PC-3 (cell line): ENCODE results near the gene LSM11. TPM values are rescaled to one million over a fixed set of nuclear protein-coding genes. Genes with fewer than 3 reads are reported as not detected.

Source experiments
- ATAC-seq: fragments of 200-7000 bp; cut with Tn5 transposase; 2 replicates; pipeline ENCODE4 v1.9.1; 2020; ENCODE audit warnings: mild to moderate bottlenecking, moderate library complexity
- BruUV-seq: library from RNA; stranded (reverse); fragments of 400-500 nt; replicated peaks from 2 replicates; lab custom pipeline; 2021; lab: Mats Ljungman, UMichigan
- CTCF ChIA-PET: fragments of 300-600 bp; sonication (Branson Sonifier 250); formaldehyde crosslinking; loops from one replicate; lab custom pipeline; 2022; ENCODE audit warnings: antibody characterized with exemption; lab: Charles Lee
- POLR2A ChIA-PET: fragments of 300-600 bp; sonication (Branson Sonifier 250); formaldehyde crosslinking; loops from one replicate; lab custom pipeline; 2022; ENCODE audit warnings: antibody characterized with exemption; ENCODE audit not compliant: unreplicated experiment; lab: Charles Lee
- DNase-seq: peaks from one replicate; pipeline ENCODE4 v3.0.0-alpha.2; 2015
- H2AFZ ChIP-seq: fragments of 300-600 bp; sonication (generic); 2 replicates; pipeline ENCODE4 v1.6.0; 2016; ENCODE audit warnings: antibody characterized with exemption, low read length
- H3F3A ChIP-seq: fragments of 300-600 bp; sonication (generic); one replicate; pipeline ENCODE4 v1.6.0; 2017; ENCODE audit warnings: antibody characterized with exemption, low read length, control low read depth, mild to moderate bottlenecking; ENCODE audit not compliant: unreplicated experiment
- H3K27ac ChIP-seq: fragments of 300-600 bp; sonication (generic); 2 replicates; pipeline ENCODE4 v1.5.1; 2016; ENCODE audit warnings: mild to moderate bottlenecking, low read length
- H3K27me3 ChIP-seq: fragments of 300-600 bp; sonication (generic); 2 replicates; pipeline ENCODE4 v1.6.1; 2016; ENCODE audit warnings: low read length, mixed read lengths
- H3K36me3 ChIP-seq: fragments of 300-600 bp; sonication (generic); 2 replicates; pipeline ENCODE4 v1.6.1; 2016; ENCODE audit warnings: low read depth, mixed run types, low read length, mixed read lengths
- H3K4me1 ChIP-seq: fragments of 300-600 bp; sonication (generic); 2 replicates; pipeline ENCODE4 v1.5.1; 2016; ENCODE audit warnings: low read length; ENCODE audit not compliant: insufficient read depth
- H3K4me2 ChIP-seq: fragments of 300-600 bp; sonication (generic); 2 replicates; pipeline ENCODE4 v1.6.0; 2016; ENCODE audit warnings: low read length
- H3K4me3 ChIP-seq: fragments of 300-600 bp; sonication (generic); 2 replicates; pipeline ENCODE4 v1.5.1; 2016; ENCODE audit warnings: mild to moderate bottlenecking, low read length, mixed read lengths
- H3K79me2 ChIP-seq: fragments of 300-600 bp; sonication (generic); 2 replicates; pipeline ENCODE4 v1.6.1; 2017; ENCODE audit warnings: low read length, mixed read lengths
- H3K9ac ChIP-seq: fragments of 300-600 bp; sonication (generic); 2 replicates; pipeline ENCODE4 v1.6.0; 2016; ENCODE audit warnings: mild to moderate bottlenecking, low read length
- H3K9me2 ChIP-seq: fragments of 300-600 bp; sonication (generic); replicated peaks from 2 replicates; pipeline ENCODE4 v1.6.1; 2016; ENCODE audit warnings: mixed run types, low read length, mixed read lengths
- H3K9me3 ChIP-seq: fragments of 300-600 bp; sonication (generic); 2 replicates; pipeline ENCODE4 v1.6.1; 2016; ENCODE audit warnings: low read length, mixed read lengths
- H4K20me1 ChIP-seq: fragments of 300-600 bp; sonication (generic); 2 replicates; pipeline ENCODE4 v1.6.1; 2016; ENCODE audit warnings: low read length, mixed read lengths
- CTCF ChIP-seq: fragments of 300-600 bp; sonication (generic); conservative IDR thresholded peaks from 2 replicates; pipeline ENCODE4 v1.5.1; 2017; ENCODE audit warnings: antibody characterized with exemption, low read depth, mild to moderate bottlenecking, low read length
- EZH2 ChIP-seq: fragments of 300-600 bp; sonication (generic); IDR thresholded peaks from one replicate; pipeline ENCODE4 v1.6.1; 2017; ENCODE audit warnings: antibody characterized with exemption, mild to moderate bottlenecking, low read length; ENCODE audit not compliant: unreplicated experiment
- EZH2phosphoT487 ChIP-seq: fragments of 300-600 bp; sonication (generic); IDR thresholded peaks from 2 replicates; pipeline ENCODE4 v1.6.1; 2018; ENCODE audit warnings: mild to moderate bottlenecking, antibody characterized with exemption, low read length, borderline replicate concordance
- intact Hi-C: fragments of 100-400 bp; cut with micrococcal nuclease; formaldehyde crosslinking; loops from 2 replicates; pipeline ENCODE4 v1.9.0; 2023
- total RNA-seq: library from RNA; depleted of rRNA; stranded (reverse); fragments of >200 nt; gene quantifications from 2 replicates; pipeline ENCODE4 v1.2.3, GENCODE V29; 2014

Gene LSM11
- total RNA-seq, 1 experiment from 2014 or later: 5.0 TPM

- no peaks in the 10 kb centered on the region for H3F3A ChIP-seq
- H3K27ac ChIP-seq: no peak overlapping the region
- peak overlapping the region; percentile 95 for H3K4me2 ChIP-seq
- peak; percentile 13 for ATAC-seq
- H3K27me3 ChIP-seq: no peaks in the 10 kb centered on the region
- H3K4me3 ChIP-seq: peak overlapping the region; percentile 89
- H3K9me2 ChIP-seq: no peaks in the 10 kb centered on the region
- BruUV-seq: TSS peak; percentile 17
- CTCF ChIA-PET: interaction anchor here (0.5 to 2.4 kb wide), 5 partner anchors 26 to 416 kb away, joined by 3 to 16 read pairs (median 4); no protein-coding TSS in a partner anchor
- no peaks in the 10 kb centered on the region for H3K9me3 ChIP-seq
- H3K9ac ChIP-seq: peak overlapping the region; percentile 83
- peaks cover 37% of the 10 kb centered on the region for H3K4me1 ChIP-seq
- H2AFZ ChIP-seq: peak overlapping the region; percentile 90
- peaks cover 50% of the 10 kb centered on the region for H3K79me2 ChIP-seq
- POLR2A ChIA-PET: no interaction called here
- DNase-seq: peak; percentile 37
- H3K36me3 ChIP-seq: peaks cover 6% of the 10 kb centered on the region; the same call in 1 of the 2 replicates
- TF ChIP-seq CTCF (no peak), EZH2phosphoT487 (no peak)
- no peaks in the 10 kb centered on the region for H4K20me1 ChIP-seq
- intact Hi-C loops: loop anchor here (5.0 to 10.0 kb wide), 4 partner anchors 113 to 597 kb away; partner anchors contain the start of gene CLINT1
Measured at GRCh38 chr5:157744051-157745011, 819 bp downstream of the LSM11 start.

- no TSS peak for BruUV-seq
Measured at GRCh38 chr5:157745041-157745456, 1.5 kb downstream of the LSM11 start.

More at GRCh38 chr5:157745041-157745456, 1.5 kb downstream of the LSM11 start:
- DNase-seq: no peak
- Histone ChIP-seq H3K9ac (peak overlapping the region; percentile 83; the same call in 1 of the 2 replicates), H3K27me3 (no peaks in the 10 kb centered on the region), H3F3A (no peaks in the 10 kb centered on the region), H3K9me3 (no peaks in the 10 kb centered on the region), H3K9me2 (no peaks in the 10 kb centered on the region), H3K4me2 (peak overlapping the region; percentile 95), H3K79me2 (peaks cover 57% of the 10 kb centered on the region), H3K36me3 (peaks cover 2% of the 10 kb centered on the region; the same call in 1 of the 2 replicates), H2AFZ (no peak overlapping the region; the same call in 1 of the 2 replicates), H3K4me3 (peak overlapping the region; percentile 89), H4K20me1 (no peaks in the 10 kb centered on the region), H3K27ac (no peak overlapping the region), H3K4me1 (peaks cover 44% of the 10 kb centered on the region)
- intact Hi-C loops: loop anchor here (10.0 kb wide), 1 partner anchor 490 kb away; no protein-coding TSS in a partner anchor
- ChIA-PET POLR2A (no interaction called here), CTCF (interaction anchor here (2.4 kb wide), 1 partner anchor 417 kb away, joined by 16 read pairs; no protein-coding TSS in a partner anchor)
- no peak for TF ChIP-seq EZH2
- TF ChIP-seq EZH2phosphoT487: no peak
- no peak for TF ChIP-seq CTCF
- ATAC-seq: no peak
